Stimulated activated CD4-positive, alpha-beta T cell treated with anti-CD3 and anti-CD28 coated beads, Interleukin-4, amount 100 ng/mL, for 4 hours (primary cell): Measurements from ENCODE around the gene PARG.
"Not testable (repeated sequence)": the region's sequence is repeated elsewhere in the genome, so short reads cannot be mapped to it uniquely, and the experiment has no call there.

Experiments used
- DNase-seq, 2 experiments: peaks; one replicate each; pipeline ENCODE4 v3.0.0-alpha.2; 2020

The PARG gene

GRCh38 chr10:49900406-49900805 is 41.4 kb downstream of the PARG start:
- DNase-seq = not testable (repeated sequence)

- DNase-seq = not testable (repeated sequence)
These were observed 41.8 kb downstream of the PARG start for GRCh38 chr10:49899999-49900398.

- DNase-seq = not testable (repeated sequence)
These were observed 51.8 kb downstream of the PARG start for GRCh38 chr10:49890025-49890424.

DNA sequence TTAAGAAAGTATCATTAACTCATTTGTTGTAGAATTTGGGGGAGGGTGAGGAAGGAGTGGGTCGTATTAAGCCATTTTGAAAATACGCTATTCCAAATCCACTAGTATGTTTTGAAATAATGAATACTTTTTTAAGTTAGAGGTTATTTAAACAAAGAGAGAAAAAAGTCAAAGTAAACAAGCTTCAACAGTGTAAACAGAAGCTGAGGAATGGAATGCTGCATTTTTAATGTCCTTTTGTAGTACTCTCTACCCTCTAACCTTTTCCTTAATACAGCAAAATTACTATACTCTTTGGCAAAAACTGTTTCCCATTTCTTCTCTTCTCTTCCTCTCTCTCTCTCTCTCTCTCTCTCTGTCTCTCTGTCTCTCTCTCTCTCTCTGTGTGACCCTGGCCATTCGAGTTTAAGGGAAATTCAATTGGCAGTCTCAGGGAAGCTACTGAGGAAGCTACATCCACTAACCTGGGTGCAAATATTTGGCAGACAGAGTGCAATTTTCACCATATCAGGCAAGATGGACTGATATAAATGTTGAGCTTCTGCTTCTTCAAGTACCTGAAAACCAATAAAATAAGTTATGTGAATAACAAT is 57.0 kb downstream of the PARG start:
- not testable (repeated sequence) for DNase-seq

DNA sequence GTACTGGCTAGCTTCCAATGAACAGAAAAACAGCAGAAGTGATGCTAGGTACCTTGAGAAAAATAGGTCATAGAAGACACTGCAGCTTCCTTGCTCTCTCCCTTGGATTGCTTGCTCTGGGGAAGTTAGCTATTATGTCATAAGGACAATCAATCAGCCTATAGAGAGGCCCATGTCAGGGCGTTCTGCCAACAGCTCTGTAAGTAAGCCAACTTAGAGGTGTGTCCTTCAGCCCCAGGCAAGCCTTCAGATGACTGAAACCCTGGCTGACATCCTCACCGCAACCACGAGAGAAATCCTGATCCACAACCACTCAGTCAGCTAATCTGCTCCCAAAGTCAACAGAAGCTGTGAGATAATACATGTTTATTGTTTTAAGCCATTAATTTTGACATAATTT is 58.0 kb downstream of the PARG start:
- not testable (repeated sequence) for DNase-seq

DNA sequence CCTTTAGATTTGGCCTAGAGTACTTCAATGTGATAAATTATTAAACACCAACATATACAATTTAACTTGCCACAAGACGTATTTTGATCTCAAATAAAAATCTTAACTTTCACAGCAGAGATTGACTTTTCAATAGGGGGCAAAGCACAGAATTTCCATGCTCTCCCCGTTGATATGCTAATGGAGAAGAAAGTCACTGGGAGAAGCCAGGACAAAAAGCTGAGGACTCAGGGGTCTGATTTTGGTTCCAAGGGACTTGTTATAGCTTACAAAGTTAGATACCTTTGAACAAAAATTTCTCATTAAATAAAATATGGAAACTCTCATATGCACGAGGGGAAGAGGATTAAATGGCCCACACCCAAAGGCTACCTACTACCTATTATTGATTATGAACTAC is 59.5 kb downstream of the PARG start:
- not testable (repeated sequence) for DNase-seq

GRCh38 chr10:49872740-49873139 is 69.1 kb downstream of the PARG start:
- not testable (repeated sequence) for DNase-seq

DNA sequence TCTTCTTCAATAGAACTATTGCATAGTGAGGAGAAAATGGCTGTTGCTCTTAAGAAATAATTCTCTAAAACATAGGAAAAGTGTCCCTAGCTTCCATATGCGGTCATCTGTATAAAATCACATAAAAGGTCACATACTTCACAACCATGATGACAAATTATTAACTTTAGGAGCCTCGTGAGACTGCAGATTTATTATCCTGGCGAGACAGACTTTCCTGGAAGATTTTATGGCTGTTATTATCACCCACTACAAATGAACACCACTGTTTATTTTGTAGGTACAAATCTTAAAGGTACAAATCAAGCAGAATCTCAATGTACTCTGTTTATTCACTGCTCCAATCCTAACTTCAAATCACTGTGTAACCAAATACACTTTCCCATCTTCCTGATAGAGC is 70.4 kb downstream of the PARG start:
- DNase-seq = not testable (repeated sequence)

DNA sequence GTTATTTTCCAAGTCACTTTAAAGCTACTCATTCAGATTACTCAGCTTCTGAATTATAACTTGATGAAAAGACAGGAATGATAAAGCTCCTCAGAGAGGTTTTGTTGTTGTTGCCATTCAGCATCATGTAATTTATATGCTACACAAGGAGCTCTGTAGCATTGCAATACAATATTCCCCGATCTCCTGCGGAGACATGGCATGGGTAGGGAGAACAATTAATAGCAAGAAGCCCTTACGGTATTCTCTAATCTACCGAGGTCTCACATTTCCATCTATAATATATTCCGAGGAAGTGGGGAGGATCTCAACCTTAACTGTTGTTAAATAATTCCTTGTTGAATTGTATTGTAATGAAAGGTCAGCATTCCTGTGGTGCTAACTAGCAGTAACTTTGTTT is 81.9 kb downstream of the PARG start:
- DNase-seq = not testable (repeated sequence)

DNA sequence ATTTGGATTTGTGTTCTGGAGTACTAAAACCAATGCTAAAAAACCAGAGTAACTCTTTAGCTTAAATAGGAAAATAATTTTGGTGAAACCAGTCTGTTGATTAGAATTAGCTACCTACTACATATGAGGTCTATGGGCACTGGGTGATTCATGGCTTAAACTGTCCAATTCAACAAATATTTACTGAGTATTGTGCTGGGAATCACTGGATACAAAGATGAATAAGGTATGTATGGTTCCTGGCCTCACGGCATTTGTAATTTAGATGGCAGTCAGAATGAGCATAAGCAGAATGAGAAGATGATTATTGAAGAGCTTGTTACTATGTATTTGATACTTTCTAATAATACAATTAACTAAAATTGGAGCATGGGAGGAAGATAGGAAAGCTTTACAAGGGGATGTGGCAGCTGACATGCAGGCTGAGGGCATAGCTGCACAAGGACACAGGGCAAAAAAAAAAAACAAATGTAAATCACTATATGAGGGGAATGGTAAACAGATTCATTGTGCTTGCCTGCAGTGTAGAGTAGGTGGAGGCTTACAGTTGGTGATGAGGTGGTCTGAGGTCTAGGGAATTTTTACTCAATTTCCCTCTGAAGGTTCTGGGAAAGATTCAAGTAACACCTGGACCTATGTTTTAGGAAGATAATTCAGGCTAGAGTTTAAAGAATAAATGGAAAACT is 83.0 kb downstream of the PARG start:
- DNase-seq = not testable (repeated sequence)

GRCh38 chr10:49849520-49849919 is 92.3 kb downstream of the PARG start:
- not testable (repeated sequence) for DNase-seq

GRCh38 chr10:49844775-49845595 is 96.8 kb downstream of the PARG start:
- no peak for DNase-seq

DNA sequence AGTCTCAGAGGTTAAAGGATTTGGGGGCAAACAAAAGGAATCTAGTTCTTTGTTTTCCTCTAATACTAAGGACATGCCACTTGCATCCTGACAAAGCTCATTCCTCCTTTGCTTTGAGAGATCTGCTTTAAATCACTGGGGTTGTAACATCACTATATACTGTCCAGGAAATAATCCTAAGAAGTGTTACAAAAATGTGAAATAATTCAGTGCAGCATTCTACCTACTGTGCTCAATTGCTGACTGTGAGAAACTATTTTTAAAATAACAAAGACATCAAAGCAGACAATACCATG is 99.5 kb downstream of the PARG start:
- DNase-seq = not testable (repeated sequence)

DNA sequence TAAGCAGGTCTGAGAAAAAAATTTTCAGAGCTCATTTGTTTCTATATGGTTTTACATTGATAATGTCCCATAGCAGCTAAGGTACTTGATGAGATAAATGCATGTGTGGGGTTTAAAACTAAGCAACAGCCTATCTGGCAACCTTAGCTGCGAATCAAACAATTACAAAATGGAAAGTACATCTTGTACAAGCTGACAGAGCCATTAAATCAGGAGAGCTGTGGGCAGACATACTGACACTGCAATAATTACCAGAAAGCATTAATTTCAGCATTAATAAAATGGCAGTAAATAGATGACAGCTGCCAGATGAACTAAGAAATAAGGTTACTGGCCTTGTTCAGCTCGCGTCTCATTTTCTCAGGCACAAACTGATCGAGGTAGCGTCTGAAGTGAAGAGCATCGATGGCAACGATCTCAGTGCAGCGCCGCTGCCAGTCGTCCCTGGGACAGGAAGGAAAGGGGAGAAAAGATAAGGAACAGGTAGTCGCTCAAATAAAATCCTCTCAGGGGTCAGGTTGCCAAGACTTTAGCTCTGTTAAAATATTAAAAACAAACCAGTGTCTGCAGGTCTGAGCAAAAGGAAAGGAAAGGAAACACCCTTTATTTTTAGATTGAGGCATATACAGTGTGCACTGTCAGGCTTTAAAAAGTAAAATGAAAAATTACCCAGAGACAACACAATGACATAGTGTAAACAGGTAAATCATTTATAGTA is 100.1 kb downstream of the PARG start:
- no peak for DNase-seq

DNA sequence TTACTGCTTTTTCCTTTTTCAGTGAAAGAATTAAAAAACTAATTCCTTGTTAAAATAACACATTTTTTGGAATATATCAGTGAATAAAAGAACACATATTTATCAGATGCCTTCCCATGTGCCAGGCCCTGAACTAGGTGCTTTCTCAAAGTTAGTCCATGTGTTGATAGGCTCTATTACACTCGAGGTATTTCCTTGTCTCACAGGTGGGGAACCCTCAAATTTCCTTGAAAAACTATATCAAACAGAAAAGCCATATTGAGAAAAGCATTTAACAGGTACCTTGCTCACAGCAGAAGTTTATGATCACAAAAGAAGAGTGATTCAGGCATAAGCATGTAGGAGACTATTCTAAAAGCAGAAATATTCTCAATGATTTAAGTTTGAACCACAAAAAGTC is 104.1 kb downstream of the PARG start:
- no peak for DNase-seq

- no peak for DNase-seq
These were observed 104.8 kb downstream of the PARG start for GRCh38 chr10:49837051-49837478.

DNA sequence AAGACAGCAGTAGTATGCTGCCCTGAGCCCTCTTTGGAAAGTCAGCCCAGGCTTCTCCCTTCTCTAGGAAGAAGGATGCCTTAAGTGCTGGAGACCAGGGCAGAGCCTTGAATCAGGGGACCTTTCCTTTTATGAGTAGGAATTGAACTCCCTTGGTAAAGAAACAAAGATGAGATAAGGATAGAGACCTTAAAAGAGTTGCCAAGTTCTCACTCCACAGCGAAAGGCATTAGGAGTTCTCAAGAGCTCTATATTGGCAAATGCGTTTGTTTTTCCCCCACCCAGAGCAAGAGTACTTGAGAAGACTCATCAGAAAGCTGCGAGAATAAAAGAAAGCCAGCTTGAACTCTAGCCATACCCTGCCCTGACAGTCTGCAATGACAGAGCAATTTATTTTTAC is 106.9 kb downstream of the PARG start:
- DNase-seq = no peak

DNA sequence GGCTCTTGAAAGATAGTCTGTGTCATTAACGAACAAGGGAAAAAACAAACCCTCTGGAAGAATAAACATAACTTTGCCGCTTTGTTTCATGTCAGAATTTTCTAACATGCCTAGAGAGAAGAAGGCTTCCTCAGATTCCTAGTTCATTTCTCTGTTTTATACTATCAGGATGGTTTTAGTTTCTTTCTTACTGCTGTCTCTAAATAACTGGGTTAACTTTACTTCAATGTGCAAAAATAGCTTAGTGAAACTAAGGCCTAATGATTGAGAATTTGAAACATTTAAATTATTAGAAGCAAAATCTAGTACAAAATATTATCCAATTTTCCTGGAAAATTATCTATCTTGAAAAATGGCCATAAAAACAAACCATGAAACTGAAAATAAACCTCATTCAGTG is 107.6 kb downstream of the PARG start:
- DNase-seq = no peak

GRCh38 chr10:49833168-49833567 is 108.7 kb downstream of the PARG start:
- no peak for DNase-seq

DNA sequence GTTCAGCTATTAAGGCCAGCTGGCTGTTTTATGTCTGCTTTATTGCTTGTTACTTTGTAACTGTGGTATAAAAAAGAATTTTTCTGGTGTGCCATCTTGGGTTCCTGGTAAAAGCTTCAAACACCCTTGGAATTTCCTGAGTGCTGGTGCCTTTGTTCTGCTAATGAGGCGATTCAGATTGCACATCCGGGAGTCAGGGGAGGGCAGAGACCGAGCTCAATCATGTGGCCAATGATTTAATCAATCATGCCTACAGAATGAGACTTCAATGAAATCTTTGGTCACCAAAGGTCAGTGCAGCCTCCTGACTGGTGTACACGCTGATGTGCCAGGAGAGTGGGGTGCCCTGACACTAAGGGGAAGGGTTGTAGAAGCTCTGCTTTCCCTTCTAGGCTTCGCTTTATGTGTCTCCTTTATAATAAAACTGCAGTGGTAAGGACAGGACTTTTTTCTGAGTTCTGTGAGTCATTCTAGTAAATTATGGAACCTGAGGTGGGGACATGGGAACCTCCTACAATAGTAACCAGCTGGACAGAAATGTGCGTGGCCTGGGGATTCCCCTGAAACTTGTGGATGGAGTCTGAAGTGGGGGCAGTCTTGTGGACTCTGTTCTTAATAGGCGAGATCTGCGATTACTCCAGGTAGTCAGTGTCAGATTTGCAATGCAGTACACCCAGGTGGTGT is 110.3 kb downstream of the PARG start:
- no peak for DNase-seq

DNA sequence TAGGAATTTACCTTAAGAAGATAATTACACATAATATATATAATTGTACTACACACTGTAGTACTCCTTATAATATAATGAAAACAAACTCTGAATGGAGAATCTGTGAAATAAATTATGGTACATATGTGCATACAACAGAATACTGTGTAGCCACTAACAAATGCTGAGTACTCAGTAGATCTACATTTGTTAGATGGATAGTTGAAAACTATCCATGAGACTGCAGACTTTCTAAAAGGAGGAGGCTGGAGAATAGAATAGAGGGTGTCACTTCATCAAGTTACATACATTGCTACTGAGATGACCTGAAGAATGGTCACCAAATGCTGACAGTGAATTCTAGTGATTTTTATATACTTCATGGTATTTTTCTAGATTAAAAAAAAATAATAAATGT is 111.0 kb downstream of the PARG start:
- DNase-seq = no peak

- DNase-seq = no peak
These were observed 111.8 kb downstream of the PARG start for GRCh38 chr10:49830016-49830415.

DNA sequence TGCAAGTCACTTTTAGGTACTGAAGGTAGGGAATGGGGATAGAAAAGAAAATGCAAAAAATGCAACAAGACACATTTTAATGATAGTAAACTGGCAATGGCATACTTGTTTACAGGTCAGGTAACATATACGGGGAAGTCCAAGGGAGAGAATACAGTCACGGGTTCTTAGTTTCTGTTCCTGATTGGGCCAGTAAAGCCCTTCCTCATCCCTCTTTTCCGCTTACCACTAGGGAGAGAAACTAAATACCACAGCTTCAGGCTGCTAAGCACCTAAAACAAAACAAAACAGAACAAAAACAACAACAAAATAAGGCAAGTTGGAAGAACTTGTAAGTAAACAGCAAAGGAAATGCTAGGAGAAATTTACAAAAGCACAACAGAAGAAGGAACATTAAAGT is 114.5 kb downstream of the PARG start:
- DNase-seq = no peak
